Mucosa of descending colon (tissue), 3 donors: ENCODE results near the gene CFAP70. TPM values are rescaled to one million over a fixed set of nuclear protein-coding genes. Genes with fewer than 3 reads are reported as not detected.

Source experiments
- ATAC-seq: fragments of 200-7000 bp; cut with Tn5 transposase; one replicate; pipeline ENCODE4 v1.9.1; 2020; ENCODE audit warnings: mild to moderate bottlenecking, moderate library complexity
- DNase-seq, 3 donors: peaks; one replicate each; pipeline ENCODE4 v3.0.0-alpha.2; 2020
- H3K36me3 ChIP-seq: fragments of 200-600 bp; one replicate; pipeline ENCODE4 v1.8.0; 2021; ENCODE audit warnings: low read depth, mild to moderate bottlenecking
- H3K4me1 ChIP-seq: fragments of 200-600 bp; one replicate; pipeline ENCODE4 v1.8.0; 2021; ENCODE audit warnings: low read depth, mild to moderate bottlenecking
- H3K4me3 ChIP-seq: fragments of 200-600 bp; one replicate; pipeline ENCODE4 v1.8.0; 2021; ENCODE audit warnings: mild to moderate bottlenecking
- H3K9me3 ChIP-seq: fragments of 200-600 bp; one replicate; pipeline ENCODE4 v1.8.0; 2021; ENCODE audit warnings: mild to moderate bottlenecking
- CTCF ChIP-seq: fragments of 200-600 bp; IDR thresholded peaks from one replicate; pipeline ENCODE4 v1.8.0; 2022; ENCODE audit warnings: antibody characterized with exemption, mild to moderate bottlenecking
- intact Hi-C, 2 donors: fragments of 100-400 bp; cut with DNase I in 1 of 2; cut with micrococcal nuclease in 1 of 2; formaldehyde crosslinking; loops; one replicate each; pipeline versions ENCODE4 v1.11.0 to v1.11.1; 2022; cut with DNase I, micrococcal nuclease
- total RNA-seq, 3 donors: library from RNA; stranded (reverse); fragmentation: NEBNext Ultra II Directional in 2 of 3; extraction: Animal tissue kit (Norgen Biotek cat#: 25700) in 2 of 3; gene quantifications; one replicate each; pipeline versions ENCODE4 v1.2.1 to v1.2.4, GENCODE V29; 2021 to 2023
- donor health status: DM: no; HTN: no; CAD: no; lungs with moderate emphysema.
- donor health status: DM: no; HTN: no; CAD: no.
- donor health status: DM: no; HTN: yes; CAD: no.

CFAP70 gene
- total RNA-seq, 3 donors from 2014 or later: 0.94 to 2.0 (median 1.2) TPM

GRCh38 chr10:73244866-73245477 lies 113.7 kb downstream of the CFAP70 start:
- intact Hi-C loops: no loop called here
- Histone ChIP-seq H3K4me1 (peaks cover 8% of the 10 kb centered on the region), H3K36me3 (peaks cover 5% of the 10 kb centered on the region), H3K9me3 (no peaks in the 10 kb centered on the region), H3K4me3 (no peak overlapping the region)
- no peak for TF ChIP-seq CTCF
- DNase-seq (no peak), ATAC-seq (no peak)

GRCh38 chr10:73239908-73240307 lies 118.8 kb downstream of the CFAP70 start:
- DNase-seq: no peak
- ATAC-seq: no peak
- no peak overlapping the region for H3K4me3 ChIP-seq
- no peaks in the 10 kb centered on the region for H3K9me3 ChIP-seq
- TF ChIP-seq CTCF: no peak
- peaks cover 5% of the 10 kb centered on the region for H3K36me3 ChIP-seq
- intact Hi-C loops: no loop called here
- H3K4me1 ChIP-seq: no peaks in the 10 kb centered on the region

- Histone ChIP-seq H3K36me3 (peaks cover 5% of the 10 kb centered on the region), H3K4me1 (no peaks in the 10 kb centered on the region), H3K9me3 (no peaks in the 10 kb centered on the region), H3K4me3 (no peak overlapping the region)
- DNase-seq: no peak
- ATAC-seq: no peak
- no peak for TF ChIP-seq CTCF
- intact Hi-C loops: no loop called here
Observed at GRCh38 chr10:73238990-73239566, 119.6 kb downstream of the CFAP70 start.

DNA sequence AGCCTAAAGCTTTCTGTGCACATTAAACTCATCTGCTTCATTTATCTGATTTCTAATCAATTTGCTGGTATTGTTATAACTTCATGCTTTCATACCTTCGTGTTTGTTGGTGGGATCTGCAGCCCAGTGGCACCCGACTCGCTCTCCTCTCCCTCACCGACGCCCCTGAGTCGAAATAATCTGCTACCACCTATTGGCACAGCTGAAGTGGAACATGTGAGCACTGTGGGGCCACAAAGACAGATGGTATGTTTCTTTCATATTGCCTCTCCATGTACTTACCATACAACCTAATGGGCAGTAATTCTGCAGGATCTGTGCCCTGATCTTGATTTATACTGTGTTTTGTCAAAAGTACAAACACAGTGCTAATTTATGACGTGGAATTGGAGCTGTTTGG lies 124.0 kb downstream of the CFAP70 start:
- ATAC-seq (no peak), DNase-seq (no peak)
- intact Hi-C loops: no loop called here
- Histone ChIP-seq H3K9me3 (no peaks in the 10 kb centered on the region), H3K4me3 (no peak overlapping the region), H3K36me3 (no peaks in the 10 kb centered on the region), H3K4me1 (no peaks in the 10 kb centered on the region)
- no peak for TF ChIP-seq CTCF

DNA sequence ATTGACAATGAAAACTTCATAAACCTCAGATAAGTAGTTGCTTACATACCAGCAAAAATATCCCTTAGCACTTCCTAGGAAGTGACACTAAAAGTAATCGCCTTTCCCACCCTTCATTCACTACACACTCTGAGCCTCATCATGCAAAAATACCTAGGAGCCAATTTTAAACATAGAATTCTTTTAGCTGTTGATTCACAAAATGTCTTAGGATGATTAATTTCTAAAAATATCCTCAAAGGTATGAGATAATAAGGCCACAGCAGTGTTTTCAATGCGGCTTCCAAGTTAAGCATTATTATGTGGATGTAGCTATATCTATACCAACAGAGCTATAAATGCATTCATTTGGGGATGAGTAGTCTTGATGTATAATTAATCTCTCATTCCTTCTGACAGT lies 124.8 kb downstream of the CFAP70 start:
- no peaks in the 10 kb centered on the region for H3K36me3 ChIP-seq
- no peak for ATAC-seq
- no peak overlapping the region for H3K4me3 ChIP-seq
- no peaks in the 10 kb centered on the region for H3K4me1 ChIP-seq
- no peak for TF ChIP-seq CTCF
- intact Hi-C loops: no loop called here
- no peak for DNase-seq
- H3K9me3 ChIP-seq: no peaks in the 10 kb centered on the region
